ENCODE results near the gene MPPED1.

The MPPED1 gene

DNA sequence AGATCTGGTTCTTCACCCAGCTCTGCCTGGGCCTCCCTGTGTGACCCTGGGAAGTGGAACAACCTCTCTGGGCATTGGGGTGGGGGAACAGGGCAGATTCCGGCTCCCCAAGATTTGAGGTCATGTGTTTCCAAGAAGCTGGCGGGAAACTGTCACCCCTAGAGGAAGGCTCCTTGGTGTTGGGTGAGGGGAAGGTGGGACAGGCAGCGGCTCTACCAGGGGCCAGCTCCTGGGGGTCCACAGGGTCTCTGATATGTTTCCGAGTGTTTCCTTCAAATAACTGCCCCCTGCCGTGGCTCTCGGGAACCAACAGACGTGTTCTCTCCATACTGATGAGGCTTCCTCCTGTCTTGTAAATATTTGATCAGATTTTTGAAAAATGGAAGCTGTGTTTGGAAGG, 78.5 kb downstream of the MPPED1 start:
- TF ChIP-seq TAF1 (IDR thresholded peaks at IDR 0.05; ENCODE audit: low read depth) (no peak), ZBTB7A (IDR thresholded peaks at IDR 0.05; ENCODE audit: low read depth) (no peak), CREB1 (IDR thresholded peaks at IDR 0.05; ENCODE audit: low read depth) (no peak), CEBPB (IDR thresholded peaks at IDR 0.05) (no peak), EP300 (IDR thresholded peaks at IDR 0.05; ENCODE audit: borderline replicate concordance) (no peak), RAD21 (IDR thresholded peaks at IDR 0.05; ENCODE audit: low read depth) (no peak), TEAD4 (IDR thresholded peaks at IDR 0.05) (no peak), EGR1 (IDR thresholded peaks at IDR 0.05) (no peak), TCF12 (IDR thresholded peaks at IDR 0.05; ENCODE audit: low read depth) (no peak), NFIC (IDR thresholded peaks at IDR 0.05) (no peak), YY1 (IDR thresholded peaks at IDR 0.05; ENCODE audit: low read depth) (no peak)
- TF ChIP-seq, protein P1, sequence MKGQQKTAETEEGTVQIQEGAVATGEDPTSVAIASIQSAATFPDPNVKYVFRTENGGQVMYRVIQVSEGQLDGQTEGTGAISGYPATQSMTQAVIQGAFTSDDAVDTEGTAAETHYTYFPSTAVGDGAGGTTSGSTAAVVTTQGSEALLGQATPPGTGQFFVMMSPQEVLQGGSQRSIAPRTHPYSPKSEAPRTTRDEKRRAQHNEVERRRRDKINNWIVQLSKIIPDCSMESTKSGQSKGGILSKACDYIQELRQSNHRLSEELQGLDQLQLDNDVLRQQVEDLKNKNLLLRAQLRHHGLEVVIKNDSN (IDR thresholded peaks at IDR 0.05): no peak
- TF ChIP-seq, protein P2, sequence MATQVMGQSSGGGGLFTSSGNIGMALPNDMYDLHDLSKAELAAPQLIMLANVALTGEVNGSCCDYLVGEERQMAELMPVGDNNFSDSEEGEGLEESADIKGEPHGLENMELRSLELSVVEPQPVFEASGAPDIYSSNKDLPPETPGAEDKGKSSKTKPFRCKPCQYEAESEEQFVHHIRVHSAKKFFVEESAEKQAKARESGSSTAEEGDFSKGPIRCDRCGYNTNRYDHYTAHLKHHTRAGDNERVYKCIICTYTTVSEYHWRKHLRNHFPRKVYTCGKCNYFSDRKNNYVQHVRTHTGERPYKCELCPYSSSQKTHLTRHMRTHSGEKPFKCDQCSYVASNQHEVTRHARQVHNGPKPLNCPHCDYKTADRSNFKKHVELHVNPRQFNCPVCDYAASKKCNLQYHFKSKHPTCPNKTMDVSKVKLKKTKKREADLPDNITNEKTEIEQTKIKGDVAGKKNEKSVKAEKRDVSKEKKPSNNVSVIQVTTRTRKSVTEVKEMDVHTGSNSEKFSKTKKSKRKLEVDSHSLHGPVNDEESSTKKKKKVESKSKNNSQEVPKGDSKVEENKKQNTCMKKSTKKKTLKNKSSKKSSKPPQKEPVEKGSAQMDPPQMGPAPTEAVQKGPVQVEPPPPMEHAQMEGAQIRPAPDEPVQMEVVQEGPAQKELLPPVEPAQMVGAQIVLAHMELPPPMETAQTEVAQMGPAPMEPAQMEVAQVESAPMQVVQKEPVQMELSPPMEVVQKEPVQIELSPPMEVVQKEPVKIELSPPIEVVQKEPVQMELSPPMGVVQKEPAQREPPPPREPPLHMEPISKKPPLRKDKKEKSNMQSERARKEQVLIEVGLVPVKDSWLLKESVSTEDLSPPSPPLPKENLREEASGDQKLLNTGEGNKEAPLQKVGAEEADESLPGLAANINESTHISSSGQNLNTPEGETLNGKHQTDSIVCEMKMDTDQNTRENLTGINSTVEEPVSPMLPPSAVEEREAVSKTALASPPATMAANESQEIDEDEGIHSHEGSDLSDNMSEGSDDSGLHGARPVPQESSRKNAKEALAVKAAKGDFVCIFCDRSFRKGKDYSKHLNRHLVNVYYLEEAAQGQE (IDR thresholded peaks at IDR 0.05; ENCODE audit: low read depth): no peak
- TF ChIP-seq, protein P3, sequence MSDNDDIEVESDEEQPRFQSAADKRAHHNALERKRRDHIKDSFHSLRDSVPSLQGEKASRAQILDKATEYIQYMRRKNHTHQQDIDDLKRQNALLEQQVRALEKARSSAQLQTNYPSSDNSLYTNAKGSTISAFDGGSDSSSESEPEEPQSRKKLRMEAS (IDR thresholded peaks at IDR 0.05): no peak

DNA sequence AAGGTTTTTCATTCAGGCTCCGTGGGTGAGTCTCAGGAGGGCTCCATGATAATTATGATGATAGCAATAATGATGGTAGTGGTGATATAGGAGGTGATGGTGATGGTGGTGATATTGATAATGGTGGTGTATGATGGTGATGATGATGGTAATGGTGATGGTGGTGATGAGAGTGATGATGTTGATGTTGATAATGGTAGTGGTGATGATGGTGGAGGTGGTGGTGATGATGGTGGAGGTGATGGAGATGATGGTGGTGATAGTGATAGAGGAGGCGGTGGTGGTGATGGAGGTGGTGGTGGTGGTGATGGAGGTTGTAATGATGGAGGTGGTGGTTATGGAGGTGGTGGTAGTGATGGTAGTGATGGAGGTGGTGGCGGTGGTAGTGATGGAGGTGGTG, 79.4 kb downstream of the MPPED1 start:
- no peak for TF ChIP-seq NFIC (IDR thresholded peaks at IDR 0.05)
- no peak for TF ChIP-seq ZBTB7A (IDR thresholded peaks at IDR 0.05; ENCODE audit: low read depth)
- TF ChIP-seq YY1 (IDR thresholded peaks at IDR 0.05; ENCODE audit: low read depth): no peak
- no peak for TF ChIP-seq TCF12 (IDR thresholded peaks at IDR 0.05; ENCODE audit: low read depth)
- TF ChIP-seq RAD21 (IDR thresholded peaks at IDR 0.05; ENCODE audit: low read depth): no peak
- TF ChIP-seq TEAD4 (IDR thresholded peaks at IDR 0.05): no peak
- TF ChIP-seq EGR1 (IDR thresholded peaks at IDR 0.05): no peak
- TF ChIP-seq, protein P2 (IDR thresholded peaks at IDR 0.05; ENCODE audit: low read depth): no peak

DNA sequence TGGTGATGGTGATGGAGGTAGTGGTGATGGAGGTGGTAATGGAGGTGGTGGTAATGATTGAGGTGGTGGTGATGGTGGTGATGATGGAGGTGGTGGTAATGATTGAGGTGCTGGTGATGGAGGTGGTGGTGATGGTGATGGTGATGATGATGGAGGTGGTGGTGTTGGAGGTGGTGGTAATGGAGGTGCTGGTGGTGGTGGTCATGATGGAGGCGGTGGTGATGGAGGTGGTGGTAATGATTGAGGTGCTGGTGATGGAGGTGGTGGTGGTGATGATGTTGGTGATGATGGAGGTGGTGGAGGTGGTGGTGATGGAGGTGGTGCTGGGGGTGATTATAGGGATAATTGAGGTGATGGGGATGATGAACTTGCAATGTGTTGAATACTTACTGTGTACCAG, 79.9 kb downstream of the MPPED1 start:
- TF ChIP-seq RAD21 (IDR thresholded peaks at IDR 0.05; ENCODE audit: low read depth) (no peak), TCF12 (IDR thresholded peaks at IDR 0.05; ENCODE audit: low read depth) (no peak), TEAD4 (IDR thresholded peaks at IDR 0.05) (no peak), EP300 (IDR thresholded peaks at IDR 0.05; ENCODE audit: borderline replicate concordance) (no peak)
- TF ChIP-seq, protein P2 (IDR thresholded peaks at IDR 0.05; ENCODE audit: low read depth): no peak
- TF ChIP-seq, protein P1 (IDR thresholded peaks at IDR 0.05): no peak

DNA sequence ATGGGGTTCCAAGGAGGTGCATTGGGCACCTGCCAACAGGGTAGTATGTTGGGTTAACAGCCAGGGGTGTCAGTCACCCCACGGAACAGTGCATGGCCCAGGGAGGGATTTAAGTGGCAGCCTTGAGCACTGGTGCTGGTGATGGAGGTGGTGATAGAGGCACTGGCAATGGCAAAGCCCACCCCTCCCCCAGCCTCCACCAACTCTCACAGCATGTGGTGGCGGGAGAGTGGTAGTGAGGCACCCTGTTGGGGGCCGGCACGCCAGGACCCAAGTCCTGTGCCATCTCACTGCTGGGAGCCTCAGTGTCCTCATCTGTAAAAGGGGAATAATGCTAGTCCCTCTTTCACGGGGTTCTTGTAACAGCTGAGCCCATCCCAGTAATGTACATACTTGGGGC, 81.5 kb downstream of the MPPED1 start:
- no peak for TF ChIP-seq RAD21 (IDR thresholded peaks at IDR 0.05; ENCODE audit: low read depth)
- TF ChIP-seq FOXM1 (IDR thresholded peaks at IDR 0.05; ENCODE audit: borderline replicate concordance, low read depth): no peak
- no peak for TF ChIP-seq TEAD4 (IDR thresholded peaks at IDR 0.05)
- no peak for TF ChIP-seq TAF1 (IDR thresholded peaks at IDR 0.05; ENCODE audit: low read depth)
- TF ChIP-seq, protein P1 (IDR thresholded peaks at IDR 0.05): no peak
- TF ChIP-seq, protein P2 (IDR thresholded peaks at IDR 0.05; ENCODE audit: low read depth): no peak
- TF ChIP-seq YY1 (IDR thresholded peaks at IDR 0.05; ENCODE audit: low read depth): no peak
- no peak for TF ChIP-seq CREB1 (IDR thresholded peaks at IDR 0.05; ENCODE audit: low read depth)
- no peak for TF ChIP-seq CEBPB (IDR thresholded peaks at IDR 0.05)
- TF ChIP-seq EGR1 (IDR thresholded peaks at IDR 0.05): no peak
- TF ChIP-seq ZBTB7A (IDR thresholded peaks at IDR 0.05; ENCODE audit: low read depth): no peak
- TF ChIP-seq EP300 (IDR thresholded peaks at IDR 0.05; ENCODE audit: borderline replicate concordance): no peak
- TF ChIP-seq, protein P3 (IDR thresholded peaks at IDR 0.05): no peak
- TF ChIP-seq NFIC (IDR thresholded peaks at IDR 0.05): no peak
- TF ChIP-seq TCF12 (IDR thresholded peaks at IDR 0.05; ENCODE audit: low read depth): no peak
